ENCODE results near the gene NEK2. TPM values are rescaled to one million over a fixed set of nuclear protein-coding genes. Genes with fewer than 3 reads are reported as not detected.

The NEK2 gene
- total RNA-seq (2021) (45.7 and 48.8 TPM in 2 replicates), Bru-seq, nascent RNA (percentile 72 among the genes with signal in this experiment), BruChase-seq, experiment 1, labeled RNA remaining after a 2-hour chase (percentile 75 among the genes with signal in this experiment), BruChase-seq, experiment 2, labeled RNA remaining after a 6-hour chase (percentile 88 among the genes with signal in this experiment)
- long read RNA-seq, transcript NEK2-202 (8 exons, 2,131 nt), result major isoform, 78 of 108 reads
- long read RNA-seq, partial matches to known transcripts, result 2 of 108 reads
- long read RNA-seq, other reads (novel, unspliced or antisense), result 23 of 108 reads

- POLR2A ChIA-PET (ENCODE audit: low non-redundant PET), result interaction anchor here (0.6 kb wide), 2 partner anchors 8 to 354 kb away, joined by 3 read pairs; no protein-coding TSS in a partner anchor
- H3K4me3 ChIP-seq (ENCODE audit: low read depth, low read length, poor library complexity, severe bottlenecking), result peak within 1 kb of the TSS; percentile 80
- intact Hi-C loops (cut with micrococcal nuclease; ENCODE audit: unreplicated experiment), result loop anchor here (5.0 to 10.0 kb wide), 2 partner anchors 359 to 612 kb away; partner anchors contain the start of genes DTL, INTS7 and PPP2R5A
- TSS peak; percentile 37 for BruUV-seq (replicated peaks)
- TF ChIP-seq CTCF (conservative IDR thresholded peaks at IDR 0.05; ENCODE audit: low read depth, low read length) (no peak), EZH2 (IDR thresholded peaks at IDR 0.05; ENCODE audit: borderline replicate concordance, low read depth, low read length, poor library complexity, severe bottlenecking) (no peak)
- peaks cover 27% of the 10 kb centered on the region for H3K36me3 ChIP-seq (ENCODE audit: insufficient read depth, low read length, poor library complexity, severe bottlenecking)
- CTCF ChIA-PET, result no interaction called here
- no peaks in the 10 kb centered on the region for H3K9me3 ChIP-seq (ENCODE audit: low read depth, low read length, poor library complexity, severe bottlenecking)
- peaks cover 14% of the 10 kb centered on the region for H3K4me1 ChIP-seq (ENCODE audit: insufficient read depth, low read length, poor library complexity, severe bottlenecking)
- H3K27ac ChIP-seq (ENCODE audit: low read depth, low read length, poor library complexity, severe bottlenecking), result peak within 1 kb of the TSS; percentile 61
- peak; percentile 97 for DNase-seq (ENCODE audit: low spot score)
- no peaks in the 10 kb centered on the region for H3K27me3 ChIP-seq (replicated peaks; ENCODE audit: insufficient read depth, low read depth, low read length, poor library complexity)
These were observed at the start of gene NEK2 for GRCh38 chr1:211675230-211676105. Gene NEK2 (minus strand): TSS chr1:211675621. CDS start chr1:211675479, 142 bp downstream.

- ChIA-PET POLR2A (ENCODE audit: low non-redundant PET) (no interaction called here), CTCF (no interaction called here)
- TF ChIP-seq CTCF (conservative IDR thresholded peaks at IDR 0.05; ENCODE audit: low read depth, low read length) (no peak), EZH2 (IDR thresholded peaks at IDR 0.05; ENCODE audit: borderline replicate concordance, low read depth, low read length, poor library complexity, severe bottlenecking) (no peak)
- no TSS peak for BruUV-seq (replicated peaks)
- Histone ChIP-seq H3K4me3 (ENCODE audit: low read depth, low read length, poor library complexity, severe bottlenecking) (no peak overlapping the region), H3K4me1 (ENCODE audit: insufficient read depth, low read length, poor library complexity, severe bottlenecking) (no peaks in the 10 kb centered on the region), H3K27me3 (replicated peaks; ENCODE audit: insufficient read depth, low read depth, low read length, poor library complexity) (no peaks in the 10 kb centered on the region), H3K9me3 (ENCODE audit: low read depth, low read length, poor library complexity, severe bottlenecking) (no peaks in the 10 kb centered on the region), H3K36me3 (ENCODE audit: insufficient read depth, low read length, poor library complexity, severe bottlenecking) (no peaks in the 10 kb centered on the region), H3K27ac (ENCODE audit: low read depth, low read length, poor library complexity, severe bottlenecking) (no peak overlapping the region)
- DNase-seq (ENCODE audit: low spot score), result no peak
- intact Hi-C loops (cut with micrococcal nuclease; ENCODE audit: unreplicated experiment), result no loop called here
These were observed 49.3 kb upstream of the NEK2 start for GRCh38 chr1:211724687-211725196.

GRCh38 chr1:211723273-211723672 is 47.9 kb upstream of the NEK2 start:
- TF ChIP-seq CTCF (conservative IDR thresholded peaks at IDR 0.05; ENCODE audit: low read depth, low read length), result no peak
- no peak for TF ChIP-seq EZH2 (IDR thresholded peaks at IDR 0.05; ENCODE audit: borderline replicate concordance, low read depth, low read length, poor library complexity, severe bottlenecking)
- CTCF ChIA-PET, result no interaction called here
- intact Hi-C loops (cut with micrococcal nuclease; ENCODE audit: unreplicated experiment), result no loop called here
- no peaks in the 10 kb centered on the region for H3K27me3 ChIP-seq (replicated peaks; ENCODE audit: insufficient read depth, low read depth, low read length, poor library complexity)
- BruUV-seq (replicated peaks), result no TSS peak
- H3K27ac ChIP-seq (ENCODE audit: low read depth, low read length, poor library complexity, severe bottlenecking), result no peak overlapping the region
- no peak for DNase-seq (ENCODE audit: low spot score)
- no peaks in the 10 kb centered on the region for H3K36me3 ChIP-seq (ENCODE audit: insufficient read depth, low read length, poor library complexity, severe bottlenecking)
- H3K9me3 ChIP-seq (ENCODE audit: low read depth, low read length, poor library complexity, severe bottlenecking), result no peaks in the 10 kb centered on the region
- no peaks in the 10 kb centered on the region for H3K4me1 ChIP-seq (ENCODE audit: insufficient read depth, low read length, poor library complexity, severe bottlenecking)
- no peak overlapping the region for H3K4me3 ChIP-seq (ENCODE audit: low read depth, low read length, poor library complexity, severe bottlenecking)
- POLR2A ChIA-PET (ENCODE audit: low non-redundant PET), result no interaction called here
